ENCODE results near the gene OR2F2.

OR2F2 gene

GRCh38 chr7:143973870-143974416 lies 38.9 kb downstream of the OR2F2 start:
- no peak for DNase-seq (ENCODE audit: low read depth)
- TF ChIP-seq CTCF (IDR thresholded peaks at IDR 0.05; ENCODE audit: low read depth, low read length, missing control alignments) = no peak
- in situ Hi-C loops (cut with HindIII; ENCODE audit: low sequenced_read_pairs) = no loop called here
- H3K4me3 ChIP-seq (ENCODE audit: low read depth, low read length) = no peak overlapping the region

GRCh38 chr7:143974459-143974858 lies 39.4 kb downstream of the OR2F2 start:
- in situ Hi-C loops (cut with HindIII; ENCODE audit: low sequenced_read_pairs) = no loop called here
- no peak overlapping the region for H3K4me3 ChIP-seq (ENCODE audit: low read depth, low read length)
- no peak for TF ChIP-seq CTCF (IDR thresholded peaks at IDR 0.05; ENCODE audit: low read depth, low read length, missing control alignments)
- DNase-seq (ENCODE audit: low read depth) = no peak

- in situ Hi-C loops (cut with HindIII; ENCODE audit: low sequenced_read_pairs) = no loop called here
- DNase-seq (ENCODE audit: low read depth) = no peak
- no peak overlapping the region for H3K4me3 ChIP-seq (ENCODE audit: low read depth, low read length)
- peak; percentile 14 for TF ChIP-seq CTCF (IDR thresholded peaks at IDR 0.05; ENCODE audit: low read depth, low read length, missing control alignments)
These were observed 40.6 kb downstream of the OR2F2 start for GRCh38 chr7:143975617-143976016.

GRCh38 chr7:143978585-143978984 lies 43.6 kb downstream of the OR2F2 start:
- no peak for TF ChIP-seq CTCF (IDR thresholded peaks at IDR 0.05; ENCODE audit: low read depth, low read length, missing control alignments)
- in situ Hi-C loops (cut with HindIII; ENCODE audit: low sequenced_read_pairs) = no loop called here
- no peak overlapping the region for H3K4me3 ChIP-seq (ENCODE audit: low read depth, low read length)
- DNase-seq (ENCODE audit: low read depth) = no peak

GRCh38 chr7:143979359-143979758 lies 44.3 kb downstream of the OR2F2 start:
- in situ Hi-C loops (cut with HindIII; ENCODE audit: low sequenced_read_pairs) = no loop called here
- DNase-seq (ENCODE audit: low read depth) = peak; percentile 27
- H3K4me3 ChIP-seq (ENCODE audit: low read depth, low read length) = no peak overlapping the region
- TF ChIP-seq CTCF (IDR thresholded peaks at IDR 0.05; ENCODE audit: low read depth, low read length, missing control alignments) = no peak

- no peak for DNase-seq (ENCODE audit: low read depth)
- TF ChIP-seq CTCF (IDR thresholded peaks at IDR 0.05; ENCODE audit: low read depth, low read length, missing control alignments) = no peak
- no peak overlapping the region for H3K4me3 ChIP-seq (ENCODE audit: low read depth, low read length)
- in situ Hi-C loops (cut with HindIII; ENCODE audit: low sequenced_read_pairs) = no loop called here
These were observed 45.0 kb downstream of the OR2F2 start for GRCh38 chr7:143979998-143980397.
